ENCODE results near the gene TRABD2B. TPM values are rescaled to one million over a fixed set of nuclear protein-coding genes. Genes with fewer than 3 reads are reported as not detected.

The TRABD2B gene
- total RNA-seq, 1 experiment from 2014 or later = 10.3 TPM

- Mint-ChIP-seq H3K4me3 (no peak overlapping the region), H3K27me3 (ENCODE audit: low read depth) (no peaks in the 10 kb centered on the region), H3K9me3 (no peaks in the 10 kb centered on the region), H3K27ac (no peak overlapping the region), H3K4me1 (peaks cover 33% of the 10 kb centered on the region), H3K36me3 (no peaks in the 10 kb centered on the region)
- CTCF ChIA-PET = interaction anchor here (0.9 to 1.9 kb wide), 5 partner anchors 86 to 648 kb away, joined by 3 to 7 read pairs (median 3); no protein-coding TSS in a partner anchor
- POLR2A ChIA-PET = interaction anchor here (0.5 kb wide), 1 partner anchor 12 kb away, joined by 3 read pairs; no protein-coding TSS in a partner anchor
- TF ChIP-seq HMGXB4 (CRISPR knock-in tag; IDR thresholded peaks at IDR 0.05) (no peak), ZNF416 (CRISPR knock-in tag; IDR thresholded peaks at IDR 0.05) (no peak), GABPB1 (CRISPR knock-in tag; IDR thresholded peaks at IDR 0.05) (no peak), ZNF532 (CRISPR knock-in tag; IDR thresholded peaks at IDR 0.05; ENCODE audit: borderline replicate concordance) (no peak), ZNF317 (CRISPR knock-in tag; IDR thresholded peaks at IDR 0.05; ENCODE audit: borderline replicate concordance, low read depth) (no peak), EMX1 (CRISPR knock-in tag; IDR thresholded peaks at IDR 0.05) (no peak), RORB (CRISPR knock-in tag; IDR thresholded peaks at IDR 0.05) (no peak), NFE2L1 (CRISPR knock-in tag; IDR thresholded peaks at IDR 0.05) (no peak), CDX4 (CRISPR knock-in tag; IDR thresholded peaks at IDR 0.05; ENCODE audit: borderline replicate concordance) (no peak), ZNF263 (CRISPR knock-in tag; IDR thresholded peaks at IDR 0.05; ENCODE audit: low read depth) (no peak), JAZF1 (CRISPR knock-in tag; IDR thresholded peaks at IDR 0.05) (no peak), SMAD4 (CRISPR knock-in tag; IDR thresholded peaks at IDR 0.05) (no peak), E2F5 (CRISPR knock-in tag; IDR thresholded peaks at IDR 0.05) (no peak), KAT7 (CRISPR knock-in tag; IDR thresholded peaks at IDR 0.05; ENCODE audit: borderline replicate concordance) (no peak), ZNF423 (CRISPR knock-in tag; IDR thresholded peaks at IDR 0.05) (no peak), ATF2 (CRISPR knock-in tag; IDR thresholded peaks at IDR 0.05; ENCODE audit: borderline replicate concordance, low read depth) (no peak)
- ATAC-seq (peak; percentile 15), DNase-seq (ENCODE audit: low spot score) (no peak)
Observed at GRCh38 chr1:47841356-47841755, 155.8 kb downstream of the TRABD2B start.

Measured in WTC11 (cell line).